ENCODE data around the gene CD84. TPM values are rescaled to one million over a fixed set of nuclear protein-coding genes. Genes with fewer than 3 reads are reported as not detected.
A peak's percentile ranks its signal among the peaks of the same experiment; 100 is the strongest.

CD84 gene
- total and polyA plus RNA-seq, 2 donors (not counting 1 experiment from before 2014, with no cell fraction given): 19.8 to 63.9 TPM

DNA sequence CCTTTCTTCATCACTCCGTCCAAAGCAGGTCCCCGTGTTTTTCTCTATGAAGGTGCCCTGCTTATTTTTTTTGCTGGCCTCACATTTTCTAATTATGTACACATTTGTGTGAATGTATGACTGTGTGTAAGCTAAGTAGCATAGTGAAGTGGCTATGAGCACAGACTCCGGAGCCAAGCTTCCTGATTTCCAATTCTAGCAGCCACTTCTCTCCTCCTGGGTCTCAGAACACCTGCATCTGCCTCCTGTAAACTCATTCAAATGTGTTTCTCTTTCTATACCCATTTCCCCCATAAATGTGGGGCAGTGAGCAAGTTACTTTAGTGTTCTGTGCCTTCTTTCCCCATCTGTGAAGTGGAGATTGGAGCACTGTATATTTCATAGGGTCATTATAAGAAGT lies 58.3 kb downstream of the CD84 start:
- Mint-ChIP-seq H3K4me1 (peaks cover 85% of the 10 kb centered on the region), H3K27me3 (no peaks in the 10 kb centered on the region), H3K27ac (peak overlapping the region; percentile 99), H3K9me3 (ENCODE audit: insufficient read depth) (peaks cover 7% of the 10 kb centered on the region), H3K4me3 (peak overlapping the region; percentile 99)
- Histone ChIP-seq H2AFZ (ENCODE audit: insufficient read depth, low read depth, low read length, poor library complexity, severe bottlenecking) (no peak overlapping the region), H3K27me3 (replicated peaks in 1 of 4; ENCODE audit: control extremely low read depth in 1 of 4, control insufficient read depth in 3 of 4, insufficient read depth in 4 of 4, low read length in 3 of 4) (no peaks in the 10 kb centered on the region), H3K4me3 (ENCODE audit: control extremely low read depth in 1 of 5, extremely low read depth in 1 of 5, insufficient read depth in 1 of 5, low read depth in 2 of 5, low read length in 4 of 5) (peak overlapping the region; percentile 55 to 96 (median 67)), H3K4me1 (ENCODE audit: control insufficient read depth in 2 of 2, insufficient read depth in 2 of 2, low read length in 2 of 2) (peaks cover 44 to 55% of the 10 kb centered on the region in 2 donors), H3K4me2 (replicated peaks; ENCODE audit: low read depth, low read length, poor library complexity, severe bottlenecking) (peak overlapping the region; percentile 81), H3K9me3 (ENCODE audit: control extremely low read depth in 1 of 3, control insufficient read depth in 2 of 3, insufficient read depth in 1 of 3, low read length in 2 of 3) (peaks cover 0 to 2% (median 0%) of the 10 kb centered on the region in 3 donors), H3K79me2 (ENCODE audit: control insufficient read depth, insufficient read depth, low read length) (peaks cover 76% of the 10 kb centered on the region), H3K27ac (ENCODE audit: low read length in 2 of 2) (peak overlapping the region; percentile 70 to 91), H3K9ac (ENCODE audit: low read length) (peak overlapping the region; percentile 94), H4K20me1 (ENCODE audit: control insufficient read depth, insufficient read depth, low read length, poor library complexity, severe bottlenecking) (no peaks in the 10 kb centered on the region), H3K36me3 (replicated peaks in 1 of 2; ENCODE audit: control extremely low read depth in 1 of 2, control insufficient read depth in 1 of 2, extremely low read depth in 1 of 2, insufficient read depth in 2 of 2, low read length in 1 of 2) (peaks cover 0 to 16% of the 10 kb centered on the region in 2 experiments)
- ATAC-seq (ENCODE audit: low read depth) (peak; percentile 35), DNase-seq (peak; percentile 60)
- TF ChIP-seq, protein P1, sequence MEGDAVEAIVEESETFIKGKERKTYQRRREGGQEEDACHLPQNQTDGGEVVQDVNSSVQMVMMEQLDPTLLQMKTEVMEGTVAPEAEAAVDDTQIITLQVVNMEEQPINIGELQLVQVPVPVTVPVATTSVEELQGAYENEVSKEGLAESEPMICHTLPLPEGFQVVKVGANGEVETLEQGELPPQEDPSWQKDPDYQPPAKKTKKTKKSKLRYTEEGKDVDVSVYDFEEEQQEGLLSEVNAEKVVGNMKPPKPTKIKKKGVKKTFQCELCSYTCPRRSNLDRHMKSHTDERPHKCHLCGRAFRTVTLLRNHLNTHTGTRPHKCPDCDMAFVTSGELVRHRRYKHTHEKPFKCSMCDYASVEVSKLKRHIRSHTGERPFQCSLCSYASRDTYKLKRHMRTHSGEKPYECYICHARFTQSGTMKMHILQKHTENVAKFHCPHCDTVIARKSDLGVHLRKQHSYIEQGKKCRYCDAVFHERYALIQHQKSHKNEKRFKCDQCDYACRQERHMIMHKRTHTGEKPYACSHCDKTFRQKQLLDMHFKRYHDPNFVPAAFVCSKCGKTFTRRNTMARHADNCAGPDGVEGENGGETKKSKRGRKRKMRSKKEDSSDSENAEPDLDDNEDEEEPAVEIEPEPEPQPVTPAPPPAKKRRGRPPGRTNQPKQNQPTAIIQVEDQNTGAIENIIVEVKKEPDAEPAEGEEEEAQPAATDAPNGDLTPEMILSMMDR (IDR thresholded peaks at IDR 0.05): no peak
- no peak for TF ChIP-seq EZH2 (IDR thresholded peaks at IDR 0.05; ENCODE audit: borderline replicate concordance, insufficient read depth, low read depth, low read length, poor library complexity, severe bottlenecking)
- ChIA-PET POLR2A (no interaction called here), CTCF (interaction anchor here (1.0 to 3.4 kb wide), 3 partner anchors 18 to 92 kb away, joined by 6 to 20 read pairs (median 17); no protein-coding TSS in a partner anchor)
- WGBS (ENCODE audit: insufficient coverage): no CpG with 5 or more reads among the region's 3 CpGs
- intact Hi-C loops (cut with micrococcal nuclease): loop anchor here (2.0 to 10.0 kb wide), 2 partner anchors 32 to 54 kb away; partner anchors contain the start of gene CD84

DNA sequence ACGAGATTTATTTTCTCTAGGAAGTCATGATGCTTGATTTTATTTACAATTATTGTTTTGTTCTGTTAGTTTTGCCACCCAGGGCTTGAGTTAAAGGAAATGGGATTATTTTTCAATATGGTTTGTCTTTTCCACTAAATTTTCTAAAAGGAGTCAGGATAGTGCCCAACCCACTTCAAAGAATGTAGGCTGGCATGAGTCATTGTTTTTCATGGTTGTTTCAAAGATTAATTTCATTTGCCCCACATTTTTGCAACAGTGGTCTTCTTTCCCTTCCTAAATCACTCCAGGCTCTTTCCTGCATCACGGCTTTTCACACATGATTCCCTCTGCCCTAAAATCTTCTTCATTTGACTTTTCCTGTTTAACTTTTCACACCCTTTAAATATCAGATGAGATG lies 58.7 kb downstream of the CD84 start:
- peak overlapping the region; percentile 55 to 96 (median 67) for H3K4me3 ChIP-seq (ENCODE audit: control extremely low read depth in 1 of 5, extremely low read depth in 1 of 5, insufficient read depth in 1 of 5, low read depth in 2 of 5, low read length in 4 of 5)

More for the DNA sequence above, 58.7 kb downstream of the CD84 start:
- CTCF ChIA-PET: interaction anchor here (1.0 to 3.4 kb wide), 5 partner anchors 19 to 92 kb away, joined by 6 to 20 read pairs (median 6); no protein-coding TSS in a partner anchor
- no peak overlapping the region for H2AFZ ChIP-seq (ENCODE audit: insufficient read depth, low read depth, low read length, poor library complexity, severe bottlenecking)
- H3K9me3 Mint-ChIP-seq (ENCODE audit: insufficient read depth): peaks cover 5% of the 10 kb centered on the region
- peak overlapping the region; percentile 70 to 91 for H3K27ac ChIP-seq (ENCODE audit: low read length in 2 of 2)
- peaks cover 89% of the 10 kb centered on the region for H3K4me1 Mint-ChIP-seq
- peaks cover 48 to 59% of the 10 kb centered on the region in 2 donors for H3K4me1 ChIP-seq (ENCODE audit: control insufficient read depth in 2 of 2, insufficient read depth in 2 of 2, low read length in 2 of 2)
- peak overlapping the region; percentile 99 for H3K4me3 Mint-ChIP-seq
- H3K27me3 ChIP-seq (replicated peaks in 1 of 4; ENCODE audit: control extremely low read depth in 1 of 4, control insufficient read depth in 3 of 4, insufficient read depth in 4 of 4, low read length in 3 of 4): no peaks in the 10 kb centered on the region
- H3K36me3 ChIP-seq (replicated peaks in 1 of 2; ENCODE audit: control extremely low read depth in 1 of 2, control insufficient read depth in 1 of 2, extremely low read depth in 1 of 2, insufficient read depth in 2 of 2, low read length in 1 of 2): peaks cover 0 to 16% of the 10 kb centered on the region in 2 experiments
- no peaks in the 10 kb centered on the region for H3K9me3 ChIP-seq (ENCODE audit: control extremely low read depth in 1 of 3, control insufficient read depth in 2 of 3, insufficient read depth in 1 of 3, low read length in 2 of 3)
- peak overlapping the region; percentile 99 for H3K27ac Mint-ChIP-seq
- H3K79me2 ChIP-seq (ENCODE audit: control insufficient read depth, insufficient read depth, low read length): peaks cover 80% of the 10 kb centered on the region
- POLR2A ChIA-PET: no interaction called here
- peak overlapping the region; percentile 94 for H3K9ac ChIP-seq (ENCODE audit: low read length)
- H3K27me3 Mint-ChIP-seq: no peaks in the 10 kb centered on the region
- H3K4me2 ChIP-seq (replicated peaks; ENCODE audit: low read depth, low read length, poor library complexity, severe bottlenecking): peak overlapping the region; percentile 81
- intact Hi-C loops (cut with micrococcal nuclease): loop anchor here (2.0 to 10.0 kb wide), 2 partner anchors 32 to 54 kb away; partner anchors contain the start of gene CD84
- WGBS (ENCODE audit: insufficient coverage): 0% methylated on average over 1 of the region's 2 CpGs
- no peak for DNase-seq
- TF ChIP-seq, protein P1 (IDR thresholded peaks at IDR 0.05): no peak
- TF ChIP-seq EZH2 (IDR thresholded peaks at IDR 0.05; ENCODE audit: borderline replicate concordance, insufficient read depth, low read depth, low read length, poor library complexity, severe bottlenecking): no peak
- no peaks in the 10 kb centered on the region for H4K20me1 ChIP-seq (ENCODE audit: control insufficient read depth, insufficient read depth, low read length, poor library complexity, severe bottlenecking)
- no peak for ATAC-seq (ENCODE audit: low read depth)
